ENCODE results near the gene SRL.
"Not testable (repeated sequence)": the region's sequence is repeated elsewhere in the genome, so short reads cannot be mapped to it uniquely, and the experiment has no call there.

Gene SRL

GRCh38 chr16:4213737-4214136 is 28.1 kb downstream of the SRL start:
- no peak for TF ChIP-seq CTCF (IDR thresholded peaks at IDR 0.05; ENCODE audit: low read depth, low read length)
- DNase-seq (ENCODE audit: extremely low read depth, low read depth), result no peak

- DNase-seq (ENCODE audit: extremely low read depth, low read depth), result no peak
- no peak for TF ChIP-seq CTCF (IDR thresholded peaks at IDR 0.05; ENCODE audit: low read depth, low read length)
Measured at GRCh38 chr16:4212934-4213296, 29.0 kb downstream of the SRL start.

GRCh38 chr16:4212211-4212933 is 29.5 kb downstream of the SRL start:
- TF ChIP-seq CTCF (IDR thresholded peaks at IDR 0.05; ENCODE audit: low read depth, low read length), result no peak
- no peak for DNase-seq (ENCODE audit: extremely low read depth, low read depth)

GRCh38 chr16:4211445-4212210 is 30.3 kb downstream of the SRL start:
- not testable (repeated sequence) for DNase-seq (ENCODE audit: extremely low read depth, low read depth)

- TF ChIP-seq CTCF (IDR thresholded peaks at IDR 0.05; ENCODE audit: low read depth, low read length), result no peak
- DNase-seq (ENCODE audit: extremely low read depth, low read depth), result no peak
Measured at GRCh38 chr16:4209666-4210065, 32.2 kb downstream of the SRL start.

- DNase-seq (ENCODE audit: extremely low read depth, low read depth), result no peak
- no peak for TF ChIP-seq CTCF (IDR thresholded peaks at IDR 0.05; ENCODE audit: low read depth, low read length)
Measured at GRCh38 chr16:4208341-4208751, 33.5 kb downstream of the SRL start.

GRCh38 chr16:4207683-4208340 is 34.1 kb downstream of the SRL start:
- DNase-seq (ENCODE audit: extremely low read depth, low read depth), result no peak
- TF ChIP-seq CTCF (IDR thresholded peaks at IDR 0.05; ENCODE audit: low read depth, low read length), result no peak

Data from AG09319 (cell line).